T follicular helper cell (primary cell): ENCODE results near the gene GLT1D1.
"Not testable (repeated sequence)": the region's sequence is repeated elsewhere in the genome, so short reads cannot be mapped to it uniquely, and the experiment has no call there.

ENCODE experiments used
- DNase-seq: peaks from one replicate; pipeline ENCODE4 v3.0.0-alpha.2; 2020; ENCODE audit warnings: low read depth
- total RNA-seq, 2 experiments: gene quantifications; one replicate each; lab custom pipeline; 2026; lab: John Stamatoyannopoulos, UW

The GLT1D1 gene
- 0 reads per million in 2 experiments for total RNA-seq

- no peak for DNase-seq
Measured at GRCh38 chr12:128852885-128853599, at the start of gene GLT1D1. Gene GLT1D1 (plus strand): TSS chr12:128853478. CDS start chr12:128853582, 104 bp downstream.

GRCh38 chr12:128803788-128804187 is 49.5 kb upstream of the GLT1D1 start:
- no peak for DNase-seq

- no peak for DNase-seq
Measured at GRCh38 chr12:128804762-128805161, 48.5 kb upstream of the GLT1D1 start.

- DNase-seq: not testable (repeated sequence)
Measured at GRCh38 chr12:128805406-128805805, 47.9 kb upstream of the GLT1D1 start.

GRCh38 chr12:128806573-128806972 is 46.7 kb upstream of the GLT1D1 start:
- no peak for DNase-seq

- DNase-seq: no peak
Measured at GRCh38 chr12:128807161-128807724, 46.0 kb upstream of the GLT1D1 start.

- no peak for DNase-seq
Measured at GRCh38 chr12:128808651-128809050, 44.6 kb upstream of the GLT1D1 start.

- no peak for DNase-seq
Measured at GRCh38 chr12:128810182-128811127, 42.8 kb upstream of the GLT1D1 start.

GRCh38 chr12:128811806-128812205 is 41.5 kb upstream of the GLT1D1 start:
- no peak for DNase-seq

GRCh38 chr12:128813392-128813791 is 39.9 kb upstream of the GLT1D1 start:
- DNase-seq: no peak

- no peak for DNase-seq
Measured at GRCh38 chr12:128813883-128814282, 39.4 kb upstream of the GLT1D1 start.

GRCh38 chr12:128814411-128815261 is 38.6 kb upstream of the GLT1D1 start:
- no peak for DNase-seq

- no peak for DNase-seq
Measured at GRCh38 chr12:128815779-128816642, 37.3 kb upstream of the GLT1D1 start.

- no peak for DNase-seq
Measured at GRCh38 chr12:128816643-128816920, 36.7 kb upstream of the GLT1D1 start.

GRCh38 chr12:128817111-128818015 is 35.9 kb upstream of the GLT1D1 start:
- DNase-seq: no peak

GRCh38 chr12:128818065-128819022 is 34.9 kb upstream of the GLT1D1 start:
- no peak for DNase-seq

- DNase-seq: no peak
Measured at GRCh38 chr12:128819293-128820144, 33.8 kb upstream of the GLT1D1 start.

GRCh38 chr12:128820253-128820652 is 33.0 kb upstream of the GLT1D1 start:
- DNase-seq: no peak
